HG03139 (cell line): Measurements from ENCODE around the gene PSMB4.
"Not testable (repeated sequence)": the region's sequence is repeated elsewhere in the genome, so short reads cannot be mapped to it uniquely, and the experiment has no call there.

Experiments
- ATAC-seq: cut with Tn5 transposase; IDR thresholded peaks from one replicate; pipeline ENCODE4 v1.9.1; 2021; ENCODE audit not compliant: unreplicated experiment

The PSMB4 gene

GRCh38 chr1:151437396-151437795 lies 38.0 kb downstream of the PSMB4 start:
- ATAC-seq, result not testable (repeated sequence)

- ATAC-seq, result no peak
Measured at GRCh38 chr1:151443846-151444782, 44.7 kb downstream of the PSMB4 start.

DNA sequence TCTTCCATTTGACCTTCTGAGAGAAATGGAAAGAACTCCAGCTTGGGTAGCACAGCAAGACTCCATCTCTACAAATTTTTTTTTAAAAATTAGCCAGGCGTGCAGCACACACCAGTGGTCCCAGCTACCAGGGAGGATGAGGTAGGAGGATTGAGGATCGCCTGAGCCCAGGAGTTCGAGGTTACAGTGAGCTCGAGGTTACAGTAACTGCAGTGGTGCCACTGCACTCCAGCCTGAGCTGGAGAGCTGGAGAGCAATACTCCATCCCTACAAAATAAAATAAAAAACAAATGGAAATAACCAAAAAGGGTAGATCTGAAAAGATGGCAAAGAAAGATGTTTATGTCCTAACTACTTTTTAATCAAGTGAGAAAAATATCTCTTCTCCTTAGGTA lies 45.4 kb downstream of the PSMB4 start:
- no peak for ATAC-seq

DNA sequence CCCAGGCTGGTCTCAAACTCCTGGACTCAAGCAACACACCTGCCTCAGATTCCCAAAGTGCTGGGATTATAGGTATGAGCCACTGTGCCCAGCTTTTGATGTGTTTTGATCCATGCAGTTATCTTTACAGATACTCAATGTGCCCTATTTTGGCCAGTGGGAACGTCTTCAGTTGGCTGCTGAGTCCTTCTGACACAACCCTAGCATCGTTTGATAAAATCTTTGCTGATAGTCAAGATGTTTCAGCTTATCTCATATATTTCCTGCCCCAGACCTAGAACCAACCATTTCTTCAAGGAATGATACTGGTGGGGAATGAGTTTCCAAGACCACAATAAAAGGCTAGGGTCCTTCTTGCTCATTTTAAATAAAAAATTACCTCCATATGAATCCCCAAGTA lies 48.3 kb downstream of the PSMB4 start:
- no peak for ATAC-seq
